HT-29 (cell line): Measurements from ENCODE around the gene GTSE1. TPM values are rescaled to one million over a fixed set of nuclear protein-coding genes. Genes with fewer than 3 reads are reported as not detected.

Experiments used
- DNase-seq: peaks from one replicate; pipeline ENCODE4 v3.0.0-alpha.2; 2015; ENCODE audit warnings: low spot score
- total RNA-seq: library from RNA; depleted of rRNA; stranded (reverse); fragments of >200 nt; shearing (Covaris generic); gene quantifications from 2 replicates; pipeline ENCODE4 v1.2.3, GENCODE V29; 2014; rRNA removed

Gene GTSE1
- total RNA-seq, 1 experiment from 2014 or later = 23.5 TPM

DNA sequence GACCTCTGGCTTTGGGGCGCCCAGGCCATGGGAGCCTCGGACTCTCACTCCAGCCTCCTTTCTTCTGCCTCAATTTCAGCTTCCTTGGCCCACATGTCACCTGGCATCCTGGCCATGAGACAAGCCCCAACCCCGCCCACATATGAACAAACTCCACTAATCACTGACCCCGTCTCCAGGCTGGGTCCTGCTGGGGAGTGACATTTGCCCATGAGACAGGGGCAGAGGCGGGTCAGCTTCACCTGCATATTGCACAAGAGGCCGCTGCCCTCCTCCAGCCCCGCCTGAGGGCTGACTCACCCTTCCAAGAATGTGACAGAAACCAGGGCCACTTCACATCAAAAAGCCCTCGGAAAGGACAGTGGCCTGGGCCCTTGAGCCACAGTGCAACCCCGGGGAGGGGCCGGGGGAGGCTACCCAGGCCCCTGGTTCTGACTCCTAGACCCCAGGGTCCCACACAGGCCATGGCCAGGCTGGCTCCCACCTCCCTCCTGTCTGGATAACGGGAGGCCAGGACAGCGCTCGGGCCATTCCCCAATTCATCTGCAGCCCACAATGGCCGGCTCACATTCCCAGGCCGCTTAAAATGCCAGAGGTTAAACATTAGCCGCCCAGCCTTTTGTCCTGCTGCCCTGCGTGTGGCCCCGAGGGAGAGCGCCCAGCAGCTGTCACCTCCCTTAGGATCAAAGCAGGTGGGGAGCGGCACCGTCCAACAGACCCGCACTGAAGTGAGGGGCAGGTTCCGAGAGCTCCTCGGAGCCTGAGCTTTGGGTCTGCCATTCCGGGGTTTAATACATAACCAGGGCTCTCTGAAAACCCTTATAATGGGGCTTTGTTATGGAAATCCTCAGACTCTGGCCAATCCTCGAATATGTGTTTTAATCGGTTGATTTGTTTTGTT lies 81.1 kb downstream of the GTSE1 start:
- peak; percentile 85 for DNase-seq

- DNase-seq = peak; percentile 35
These were observed 81.9 kb downstream of the GTSE1 start for GRCh38 chr22:46378426-46379065.

- peak; percentile 72 for DNase-seq
These were observed 82.6 kb downstream of the GTSE1 start for GRCh38 chr22:46379066-46379930.

DNA sequence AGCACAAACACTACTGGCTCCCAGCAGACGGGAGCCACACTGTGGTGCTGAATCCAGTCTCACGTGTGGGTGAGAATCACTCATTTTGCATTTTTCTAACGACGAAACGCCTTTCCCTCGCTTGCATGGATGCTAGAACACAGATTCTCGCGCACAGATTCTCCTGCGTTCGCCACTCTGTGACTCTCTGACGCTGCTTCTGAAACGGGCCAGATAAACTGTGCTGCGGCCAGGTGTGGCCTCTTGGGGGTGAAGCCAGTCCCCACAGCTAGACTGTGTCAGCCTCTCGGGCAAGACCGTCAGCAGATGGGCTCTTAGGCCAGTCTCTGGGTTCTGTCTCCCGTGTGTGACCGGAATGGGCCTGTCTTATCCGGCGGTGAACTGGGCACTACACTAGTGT lies 83.4 kb downstream of the GTSE1 start:
- no peak for DNase-seq

Other genes with a start within 250 kb of the GTSE1 start
- 14.6 and 18.1 TPM in 2 replicates for gene PPARA, start 146.3 kb upstream of the GTSE1 start, total RNA-seq
- gene CDPF1, start 46.6 kb upstream of the GTSE1 start, total RNA-seq = 9.5 and 19.5 TPM in 2 replicates
- gene PKDREJ, start 33.5 kb upstream of the GTSE1 start, total RNA-seq = not detected in 2 replicates
- gene TTC38, start 28.9 kb upstream of the GTSE1 start, total RNA-seq = 37.0 and 43.6 TPM in 2 replicates
- gene TRMU, start 38.8 kb downstream of the GTSE1 start, total RNA-seq = 56.3 and 64.7 TPM in 2 replicates
- 6.8 and 12.4 TPM in 2 replicates for gene CELSR1, start 240.8 kb downstream of the GTSE1 start, total RNA-seq